ENCODE measurements around the gene ADCYAP1.

The ADCYAP1 gene

DNA sequence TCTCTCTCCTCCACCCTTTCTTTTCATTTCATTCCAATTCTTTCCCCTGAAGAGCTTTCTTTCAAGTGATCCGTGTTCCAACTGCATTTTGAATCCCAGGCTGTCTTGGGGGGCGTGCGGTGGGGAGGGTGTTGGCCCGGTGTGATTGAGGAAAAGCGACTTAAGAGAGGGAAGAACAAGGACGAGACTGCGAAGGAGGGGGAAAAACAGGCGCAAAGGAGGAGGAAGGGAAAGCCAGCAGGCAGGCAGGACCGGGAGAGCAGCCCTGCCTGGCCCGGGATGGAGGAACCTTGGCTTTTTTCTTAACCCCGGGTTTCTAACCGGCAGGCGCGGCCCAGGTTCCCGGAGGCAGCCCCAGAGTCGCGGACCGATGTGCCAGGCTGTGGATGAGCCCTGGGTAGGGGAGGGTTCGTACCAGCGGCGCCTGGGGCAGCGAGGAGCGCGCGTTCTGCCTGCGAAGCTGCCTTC lies 1.3 kb downstream of the ADCYAP1 start:
- TF ChIP-seq ZFX (IDR thresholded peaks at IDR 0.05; ENCODE audit: borderline replicate concordance), result no peak
- peak overlapping the region; percentile 76 for H3K27ac ChIP-seq

DNA sequence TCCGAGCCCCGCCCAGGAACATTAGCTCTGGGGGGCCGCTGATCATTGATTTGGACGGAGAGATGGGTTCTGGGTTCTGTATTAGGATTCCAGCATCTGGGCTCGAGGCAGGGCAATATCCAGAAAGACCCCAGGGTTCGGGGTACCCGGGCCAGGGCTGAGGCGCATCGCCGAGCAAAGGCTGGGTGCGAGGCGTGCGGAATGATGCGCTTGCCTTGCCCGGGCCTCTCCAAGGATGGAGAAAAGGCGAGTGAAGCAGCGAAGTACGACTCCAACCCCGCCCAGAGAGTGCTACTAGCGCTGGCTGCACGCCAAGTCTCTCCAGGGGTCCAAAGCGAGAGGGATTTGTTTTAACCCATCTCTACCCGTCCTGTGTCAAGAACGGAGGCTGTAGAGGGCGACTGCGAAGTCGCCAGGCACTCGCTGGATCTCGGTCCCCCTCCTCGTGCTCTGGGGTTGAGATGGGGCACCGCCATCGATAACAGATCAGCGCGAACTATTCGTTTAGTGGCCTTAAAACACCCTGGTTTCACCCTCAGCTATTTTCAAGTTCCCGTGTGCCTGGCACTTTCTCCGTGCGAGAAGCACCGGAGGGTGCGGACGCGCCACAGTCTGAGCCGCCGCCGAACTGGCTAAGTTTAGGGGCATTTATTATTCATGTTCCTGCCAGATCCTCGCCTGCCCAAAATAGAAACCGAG lies 1.9 kb downstream of the ADCYAP1 start:
- TF ChIP-seq, protein P1, sequence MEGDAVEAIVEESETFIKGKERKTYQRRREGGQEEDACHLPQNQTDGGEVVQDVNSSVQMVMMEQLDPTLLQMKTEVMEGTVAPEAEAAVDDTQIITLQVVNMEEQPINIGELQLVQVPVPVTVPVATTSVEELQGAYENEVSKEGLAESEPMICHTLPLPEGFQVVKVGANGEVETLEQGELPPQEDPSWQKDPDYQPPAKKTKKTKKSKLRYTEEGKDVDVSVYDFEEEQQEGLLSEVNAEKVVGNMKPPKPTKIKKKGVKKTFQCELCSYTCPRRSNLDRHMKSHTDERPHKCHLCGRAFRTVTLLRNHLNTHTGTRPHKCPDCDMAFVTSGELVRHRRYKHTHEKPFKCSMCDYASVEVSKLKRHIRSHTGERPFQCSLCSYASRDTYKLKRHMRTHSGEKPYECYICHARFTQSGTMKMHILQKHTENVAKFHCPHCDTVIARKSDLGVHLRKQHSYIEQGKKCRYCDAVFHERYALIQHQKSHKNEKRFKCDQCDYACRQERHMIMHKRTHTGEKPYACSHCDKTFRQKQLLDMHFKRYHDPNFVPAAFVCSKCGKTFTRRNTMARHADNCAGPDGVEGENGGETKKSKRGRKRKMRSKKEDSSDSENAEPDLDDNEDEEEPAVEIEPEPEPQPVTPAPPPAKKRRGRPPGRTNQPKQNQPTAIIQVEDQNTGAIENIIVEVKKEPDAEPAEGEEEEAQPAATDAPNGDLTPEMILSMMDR (IDR thresholded peaks at IDR 0.05), result peak; percentile 9; the same call in 1 of the 2 replicates
- TF ChIP-seq ZFX (IDR thresholded peaks at IDR 0.05; ENCODE audit: borderline replicate concordance), result no peak
- H3K27ac ChIP-seq, result peak overlapping the region; percentile 76

DNA sequence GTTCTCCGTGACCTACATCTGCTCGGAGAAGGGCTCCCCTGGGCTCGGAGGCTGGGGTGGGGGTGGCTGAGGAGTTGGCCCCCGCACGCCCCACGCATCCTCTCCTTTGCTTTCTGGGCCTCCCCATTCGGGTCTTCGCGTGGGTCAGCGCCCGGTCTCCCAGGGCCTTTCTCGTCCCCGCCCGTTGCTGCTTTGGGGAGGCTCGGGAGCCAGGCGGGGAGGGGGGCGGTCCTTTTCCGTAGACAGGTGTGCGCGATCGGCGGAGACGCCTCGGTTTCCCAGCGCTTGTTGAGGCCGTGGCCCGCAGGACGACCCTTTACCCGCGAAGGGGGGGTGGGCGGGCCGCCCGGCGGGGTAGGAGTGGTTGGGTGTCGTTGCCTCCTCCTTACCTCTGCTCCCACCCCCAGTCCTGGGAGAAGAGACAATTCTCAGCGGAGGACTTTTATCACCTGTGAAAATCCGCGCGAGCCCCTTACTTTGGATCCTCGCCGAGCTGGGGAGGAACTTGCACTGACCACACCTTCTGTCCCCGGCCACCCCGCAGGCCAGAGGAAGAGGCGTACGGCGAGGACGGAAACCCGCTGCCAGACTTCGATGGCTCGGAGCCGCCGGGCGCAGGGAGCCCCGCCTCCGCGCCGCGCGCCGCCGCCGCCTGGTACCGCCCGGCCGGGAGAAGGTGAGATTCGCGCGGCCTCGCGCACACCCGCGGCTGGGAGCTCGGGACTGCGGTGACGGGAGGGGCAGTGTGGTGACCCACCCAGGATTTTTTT lies 2.6 kb downstream of the ADCYAP1 start:
- no peak for TF ChIP-seq ZFX (IDR thresholded peaks at IDR 0.05; ENCODE audit: borderline replicate concordance)
- TF ChIP-seq, protein P1 (IDR thresholded peaks at IDR 0.05), result no peak
- peak overlapping the region; percentile 76 for H3K27ac ChIP-seq

DNA sequence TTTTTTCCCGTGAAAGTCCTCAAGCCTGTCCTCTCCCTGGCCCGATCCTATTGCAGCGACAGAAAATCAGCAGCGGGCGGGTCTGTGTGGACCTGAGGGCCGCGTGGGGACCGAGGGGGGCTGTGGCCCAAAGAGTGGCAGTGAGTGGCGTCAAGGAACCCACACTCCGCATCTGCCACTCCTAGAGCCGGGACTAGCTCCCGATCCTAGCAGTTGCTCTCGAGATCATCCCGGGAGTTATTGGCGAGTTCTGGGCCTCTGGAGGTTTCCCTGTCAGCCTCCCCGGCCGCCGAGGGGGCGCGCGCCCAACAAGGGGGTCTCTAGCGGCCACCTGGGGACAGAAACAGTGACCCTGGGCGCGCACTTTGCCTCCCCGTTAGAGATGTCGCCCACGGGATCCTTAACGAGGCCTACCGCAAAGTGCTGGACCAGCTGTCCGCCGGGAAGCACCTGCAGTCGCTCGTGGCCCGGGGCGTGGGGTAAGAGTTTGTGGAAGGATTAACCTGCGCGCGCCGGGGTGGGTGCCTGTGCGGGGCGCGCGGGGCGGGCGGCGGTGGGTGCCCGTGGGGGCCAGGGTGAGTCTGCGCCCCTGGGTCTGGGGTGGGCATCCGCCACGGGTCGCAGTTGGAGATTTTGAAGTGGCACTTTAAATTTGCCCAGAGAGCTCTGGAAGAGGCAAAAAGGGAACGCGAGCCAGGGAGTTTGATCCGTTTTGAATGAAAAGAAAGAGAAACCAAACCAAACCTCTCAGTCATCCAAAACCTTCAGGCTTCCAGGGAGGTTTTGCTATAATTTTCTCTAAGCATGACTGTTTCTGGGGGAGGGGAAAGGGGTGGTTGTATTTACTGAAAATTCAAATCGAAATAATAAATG lies 3.5 kb downstream of the ADCYAP1 start:
- no peak for TF ChIP-seq ZFX (IDR thresholded peaks at IDR 0.05; ENCODE audit: borderline replicate concordance)
- TF ChIP-seq, protein P1 (IDR thresholded peaks at IDR 0.05), result no peak
- H3K27ac ChIP-seq, result peak overlapping the region; percentile 76

DNA sequence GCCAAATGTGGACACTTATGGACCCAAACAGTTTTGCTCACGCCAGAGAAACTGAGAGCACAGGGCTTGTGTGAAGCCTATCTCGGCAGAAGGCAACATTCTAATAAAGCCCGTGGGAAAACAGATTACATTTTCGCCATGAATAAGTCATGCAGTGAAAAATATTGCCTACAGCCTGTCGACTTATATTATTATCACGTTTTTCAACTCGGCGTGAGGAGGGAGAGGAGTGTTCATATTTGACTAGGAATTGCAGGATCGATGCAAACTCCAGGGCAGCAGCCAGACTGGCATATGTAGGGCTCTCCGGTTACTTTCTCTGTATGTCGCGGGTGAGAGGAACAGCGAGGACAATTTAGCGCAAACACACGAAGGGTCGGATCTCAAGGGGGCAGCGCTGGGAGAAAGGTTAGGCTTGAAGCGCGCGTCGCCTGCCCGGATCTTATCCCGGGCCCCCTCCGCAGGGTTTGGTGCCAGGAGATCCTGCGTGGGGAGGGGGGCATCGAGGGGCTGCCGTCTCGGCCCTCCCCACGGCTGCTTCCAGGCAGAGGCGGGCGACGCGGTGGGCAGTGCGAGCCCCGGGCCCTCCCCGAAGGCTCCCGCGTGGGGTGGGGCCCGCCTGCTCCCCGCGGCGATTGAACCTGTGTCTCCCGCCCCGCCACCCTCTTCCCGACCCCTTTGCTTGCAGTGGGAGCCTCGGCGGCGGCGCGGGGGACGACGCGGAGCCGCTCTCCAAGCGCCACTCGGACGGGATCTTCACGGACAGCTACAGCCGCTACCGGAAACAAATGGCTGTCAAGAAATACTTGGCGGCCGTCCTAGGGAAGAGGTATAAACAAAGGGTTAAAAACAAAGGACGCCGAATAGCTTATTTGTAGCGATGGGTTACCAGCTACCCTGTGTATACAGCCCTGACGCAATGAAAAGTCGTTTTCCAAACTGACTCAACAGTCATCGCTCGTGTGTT lies 4.4 kb downstream of the ADCYAP1 start:
- TF ChIP-seq, protein P1 (IDR thresholded peaks at IDR 0.05), result no peak
- H3K27ac ChIP-seq, result no peak overlapping the region

DNA sequence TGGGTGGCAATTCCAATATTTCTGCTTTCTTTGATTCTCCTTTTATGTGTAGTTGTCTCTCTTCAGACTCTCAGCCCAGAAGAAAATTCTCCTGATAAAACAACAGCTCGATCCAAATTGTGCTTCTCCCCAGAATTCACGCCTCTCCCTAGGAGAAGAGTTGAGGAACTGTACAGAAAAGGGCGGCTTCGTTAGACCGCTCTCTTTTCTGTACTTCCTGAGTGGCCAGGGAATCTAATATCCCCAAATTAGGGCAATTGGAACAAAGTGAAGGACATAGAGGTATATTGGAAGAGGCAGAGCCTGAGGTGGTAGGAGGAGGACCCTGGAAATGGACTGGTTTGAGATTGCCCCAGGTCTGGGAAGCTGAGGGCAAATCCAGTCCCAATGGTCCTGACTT lies 5.6 kb downstream of the ADCYAP1 start:
- TF ChIP-seq, protein P1 (IDR thresholded peaks at IDR 0.05), result no peak
- no peak for TF ChIP-seq ZFX (IDR thresholded peaks at IDR 0.05; ENCODE audit: borderline replicate concordance)
- H3K27ac ChIP-seq, result no peak overlapping the region
